GM12878 (cell line): ENCODE measurements around the gene RSRC1. TPM values are rescaled to one million over a fixed set of nuclear protein-coding genes. Genes with fewer than 3 reads are reported as not detected.

Source experiments
- ATAC-seq: fragments of 200-7000 bp; cut with Tn5 transposase; 3 replicates; pipeline ENCODE4 v1.9.1; 2020; ENCODE audit warnings: mild to moderate bottlenecking, moderate library complexity
- BruUV-seq: library from RNA; stranded (reverse); fragments of 400-500 nt; replicated peaks from 2 replicates; lab custom pipeline; 2021; lab: Mats Ljungman, UMichigan
- CTCF ChIA-PET: fragments of 300-600 bp; sonication (Branson Sonifier 250); formaldehyde crosslinking; extraction: SDS; loops from one replicate; lab custom pipeline; 2021; ENCODE audit warnings: inconsistent platforms; lab: Yijun Ruan, JAX
- POLR2A ChIA-PET: fragments of 350-600 bp; formaldehyde crosslinking; extraction: SDS; loops from one replicate; lab custom pipeline; 2021; ENCODE audit warnings: inconsistent platforms; lab: Charles Lee
- RAD21 ChIA-PET: fragments of 300-600 bp; sonication (Branson Sonifier 250); formaldehyde crosslinking; loops from one replicate; lab custom pipeline; 2023; ENCODE audit warnings: antibody characterized with exemption; ENCODE audit not compliant: unreplicated experiment; lab: Charles Lee
- SMC1A ChIA-PET: fragments of 300-600 bp; sonication (Branson Sonifier 250); formaldehyde crosslinking; loops from one replicate; lab custom pipeline; 2023; ENCODE audit not compliant: unreplicated experiment, uncharacterized antibody; lab: Charles Lee
- DNase-seq: peaks from one replicate; pipeline ENCODE4 v3.0.0-alpha.2; 2011; ENCODE audit warnings: low read depth, low spot score
- FAIRE-seq: peaks from 3 replicates; lab custom pipeline; 2011; peaks lifted over from hg19 to GRCh38; lab: Jason Lieb, UNC
- H2AFZ ChIP-seq: 2 replicates; pipeline ENCODE4 v1.6.0; 2011; ENCODE audit warnings: low read depth, low read length, control low read depth; ENCODE audit not compliant: control insufficient read depth
- H3K27ac ChIP-seq: 2 replicates; pipeline ENCODE4 v1.5.1; 2011; ENCODE audit warnings: control low read depth; ENCODE audit not compliant: control insufficient read depth, insufficient read depth
- H3K27me3 ChIP-seq, 2 experiments: replicated peaks in 1 of 2; 2 replicates each; pipeline versions ENCODE4 v1.6.0 to v1.6.1; 2011; ENCODE audit warnings: low read length in 1 of 2; ENCODE audit not compliant: control insufficient read depth in 2 of 2, insufficient read depth in 2 of 2
- H3K36me3 ChIP-seq, 2 experiments: 2 replicates each; pipeline ENCODE4 v1.5.1; 2011; ENCODE audit warnings: low read length in 1 of 2; ENCODE audit not compliant: control insufficient read depth in 2 of 2, insufficient read depth in 2 of 2
- H3K4me1 ChIP-seq: 2 replicates; pipeline ENCODE4 v1.6.1; 2011; ENCODE audit warnings: mild to moderate bottlenecking, low read length, moderate library complexity, mixed read lengths; ENCODE audit not compliant: control insufficient read depth, insufficient read depth
- H3K4me2 ChIP-seq: 2 replicates; pipeline ENCODE4 v1.6.0; 2011; ENCODE audit warnings: control low read depth; ENCODE audit not compliant: control insufficient read depth, insufficient read depth
- H3K4me3 ChIP-seq: fragments of 200-600 bp; sonication (generic); 2 replicates; pipeline ENCODE4 v1.5.1; 2016
- H3K79me2 ChIP-seq: 2 replicates; pipeline ENCODE4 v1.6.0; 2011; ENCODE audit warnings: low read length; ENCODE audit not compliant: control insufficient read depth, insufficient read depth
- H3K9ac ChIP-seq: 2 replicates; pipeline ENCODE4 v1.8.0; 2011; ENCODE audit warnings: low read length, control low read depth, mixed read lengths; ENCODE audit not compliant: control insufficient read depth, insufficient read depth
- H3K9me3 ChIP-seq: replicated peaks from 3 replicates; pipeline ENCODE4 v1.5.1; 2011; ENCODE audit warnings: mild to moderate bottlenecking, low read length; ENCODE audit not compliant: control insufficient read depth, insufficient read depth
- H4K20me1 ChIP-seq: 2 replicates; pipeline ENCODE4 v1.6.0; 2011; ENCODE audit not compliant: control insufficient read depth, insufficient read depth
- CHD1 ChIP-seq: IDR thresholded peaks from 2 replicates; pipeline ENCODE4 v1.6.1; 2012; ENCODE audit warnings: low read depth, low read length, improper control_type of control experiment
- HSF1 ChIP-seq: fragments of 150-350 bp; IDR thresholded peaks from 2 replicates; pipeline ENCODE4 v1.6.1; 2014; ENCODE audit warnings: mild to moderate bottlenecking, low read depth, low read length
- IRF4 ChIP-seq: IDR thresholded peaks from 2 replicates; pipeline ENCODE4 v1.6.1; 2011; ENCODE audit warnings: low read depth, low read length
- NRF1 ChIP-seq: conservative IDR thresholded peaks from 2 replicates; pipeline ENCODE4 v1.6.1; 2011; ENCODE audit warnings: mild to moderate bottlenecking, low read depth, low read length, improper control_type of control experiment
- RAD21 ChIP-seq: IDR thresholded peaks from 2 replicates; pipeline ENCODE4 v1.6.1; 2011; ENCODE audit warnings: mild to moderate bottlenecking, low read depth, low read length, moderate library complexity; ENCODE audit not compliant: insufficient read depth
- RELA ChIP-seq: fragments of 450-650 bp; IDR thresholded peaks from 2 replicates; pipeline ENCODE4 v1.8.0; 2014; ENCODE audit warnings: borderline replicate concordance; ENCODE audit not compliant: partially characterized antibody
- RUNX3 ChIP-seq: IDR thresholded peaks from 2 replicates; pipeline ENCODE4 v1.6.1; 2012; ENCODE audit warnings: low read length, inconsistent platforms
- SIN3A ChIP-seq: IDR thresholded peaks from 2 replicates; pipeline ENCODE4 v1.6.1; 2012; ENCODE audit warnings: low read depth, low read length, improper control_type of control experiment
- SMARCA5 ChIP-seq: fragments of 450-650 bp; IDR thresholded peaks from 2 replicates; pipeline ENCODE4 v1.6.1; 2017; ENCODE audit warnings: mild to moderate bottlenecking
- TARDBP ChIP-seq: IDR thresholded peaks from 2 replicates; pipeline ENCODE4 v1.6.1; 2016; ENCODE audit warnings: borderline replicate concordance
- TCF7 ChIP-seq: IDR thresholded peaks from 2 replicates; pipeline ENCODE4 v1.6.1; 2014; ENCODE audit warnings: antibody characterized with exemption, borderline replicate concordance
- WGBS: methylation state at CpG from one replicate; pipeline ENCODE4 v1.1.6; 2016; ENCODE audit warnings: low lambda C conversion rate; ENCODE audit not compliant: insufficient replicate concordance, insufficient coverage; ENCODE audit errors: missing lambda C conversion rate; 5-methylcytosine and 5-hydroxymethylcytosine counted together
- in situ Hi-C: fragments of 300-500 bp; cut with MboI; formaldehyde crosslinking; loops from 9 replicates; pipeline ENCODE4 v1.14.3; 2018; ENCODE audit warnings: mixed read lengths
- intact Hi-C: fragments of 100-400 bp; cut with micrococcal nuclease; formaldehyde crosslinking; loops from one replicate; pipeline ENCODE4 v1.14.2; 2022; ENCODE audit not compliant: unreplicated experiment
- polyA plus RNA-seq, 11 experiments: library from polyadenylated mRNA; depleted of rRNA in 4 of 11; unstranded in 6 of 11; stranded (reverse) in 5 of 11; fragments of >200 nt; fragmentation: Nextera tagmentation in 4 of 11; fragmentation: Illumina TruSeq in 1 of 11; extraction: Ambion mirVana in 4 of 11; extraction: Trizol in 1 of 11; gene quantifications; 1 replicate in 1 of 11; 2 replicates in 10 of 11; pipeline versions ENCODE4 v1.2.1 to v1.2.3, GENCODE V29; 2011 to 2016; ENCODE audit warnings: inconsistent platforms in 2 of 11, missing spikeins in 2 of 11, low read depth in 1 of 11
- total RNA-seq, 4 experiments: library from RNA; depleted of rRNA in 3 of 4; stranded (reverse); fragments of >200 nt in 3 of 4; fragmentation: Illumina TruSeq in 1 of 4; extraction: Trizol in 1 of 4; gene quantifications; 2 replicates each; pipeline versions ENCODE4 v1.2.1 to v1.2.3, GENCODE V29; 2013 to 2021
- TF ChIP-seq, protein P1 (sequence below): fragments of 450-650 bp; IDR thresholded peaks from 2 replicates; pipeline ENCODE4 v1.6.1; 2017; ENCODE audit warnings: low read depth, mild to moderate bottlenecking, moderate library complexity
- TF ChIP-seq, protein P2 (sequence below): IDR thresholded peaks from 2 replicates; pipeline ENCODE4 v1.6.1; 2012; ENCODE audit warnings: low read depth, low read length, improper control_type of control experiment
- TF ChIP-seq, protein P3 (sequence below): fragments of 450-650 bp; formaldehyde crosslinking; IDR thresholded peaks from 2 replicates; pipeline ENCODE4 v1.4.0; 2020; ENCODE audit warnings: mild to moderate bottlenecking, moderate library complexity
- TF ChIP-seq, protein P4 (sequence below): IDR thresholded peaks from 2 replicates; pipeline ENCODE4 v1.6.1; 2012; ENCODE audit warnings: low read depth, low read length, improper control_type of control experiment
- TF ChIP-seq, protein P5 (sequence below): IDR thresholded peaks from 2 replicates; pipeline ENCODE4 v1.6.1; 2011; ENCODE audit warnings: borderline replicate concordance, low read depth, mild to moderate bottlenecking, moderate library complexity, mixed read lengths, low read length; ENCODE audit not compliant: insufficient read depth; ENCODE audit errors: extremely low read length

Gene RSRC1
- total and polyA plus RNA-seq, 10 of the 15 experiments (the other 5 are each of a cell fraction or from before 2014, with no cell fraction given), result 16.4 to 85.9 (median 42.0) TPM

DNA sequence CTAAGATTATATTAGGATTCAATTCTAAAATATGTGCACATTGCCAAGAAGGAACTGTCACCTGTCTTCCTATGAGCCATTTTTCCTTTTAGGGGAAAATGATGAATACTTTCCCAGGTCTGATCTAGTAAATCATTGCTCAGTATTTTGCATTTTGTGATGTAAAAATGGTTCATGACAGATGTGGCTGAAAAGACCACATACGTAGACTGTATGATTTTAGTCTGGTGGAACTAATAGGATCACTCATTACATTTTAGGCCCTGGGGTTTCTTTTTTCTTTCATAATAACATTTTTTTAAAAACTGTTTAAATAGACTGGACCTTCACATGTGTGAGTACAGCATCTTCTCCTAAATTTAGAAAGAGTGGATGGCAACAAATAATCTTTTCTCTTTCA, 259.4 kb downstream of the RSRC1 start:
- Histone ChIP-seq H3K4me3 (no peak overlapping the region), H3K4me2 (no peak overlapping the region), H3K4me1 (no peaks in the 10 kb centered on the region), H4K20me1 (no peaks in the 10 kb centered on the region), H3K79me2 (no peaks in the 10 kb centered on the region), H3K36me3 (no peaks in the 10 kb centered on the region), H3K9ac (no peak overlapping the region), H3K27ac (no peak overlapping the region), H3K9me3 (no peaks in the 10 kb centered on the region; the same call in 2 of the 3 replicates), H2AFZ (no peak overlapping the region), H3K27me3 (no peaks in the 10 kb centered on the region)
- intact Hi-C loops, result no loop called here
- ChIA-PET CTCF (interaction anchor here (0.6 kb wide), 1 partner anchor 15 kb away, joined by 3 read pairs; no protein-coding TSS in a partner anchor), POLR2A (no interaction called here), RAD21 (no interaction called here), SMC1A (interaction anchor here (1.0 to 3.0 kb wide), 2 partner anchors 13 kb away, joined by 3 to 12 read pairs; no protein-coding TSS in a partner anchor)
- no peak for FAIRE-seq
- ATAC-seq, result peak; percentile 72
- WGBS, result 88% methylated on average over 1 of the region's 1 CpG
- in situ Hi-C loops, result no loop called here
- no peak for DNase-seq
- BruUV-seq, result no TSS peak
- TF ChIP-seq NRF1, result no peak
- TF ChIP-seq RAD21, result no peak
- TF ChIP-seq, protein P1, sequence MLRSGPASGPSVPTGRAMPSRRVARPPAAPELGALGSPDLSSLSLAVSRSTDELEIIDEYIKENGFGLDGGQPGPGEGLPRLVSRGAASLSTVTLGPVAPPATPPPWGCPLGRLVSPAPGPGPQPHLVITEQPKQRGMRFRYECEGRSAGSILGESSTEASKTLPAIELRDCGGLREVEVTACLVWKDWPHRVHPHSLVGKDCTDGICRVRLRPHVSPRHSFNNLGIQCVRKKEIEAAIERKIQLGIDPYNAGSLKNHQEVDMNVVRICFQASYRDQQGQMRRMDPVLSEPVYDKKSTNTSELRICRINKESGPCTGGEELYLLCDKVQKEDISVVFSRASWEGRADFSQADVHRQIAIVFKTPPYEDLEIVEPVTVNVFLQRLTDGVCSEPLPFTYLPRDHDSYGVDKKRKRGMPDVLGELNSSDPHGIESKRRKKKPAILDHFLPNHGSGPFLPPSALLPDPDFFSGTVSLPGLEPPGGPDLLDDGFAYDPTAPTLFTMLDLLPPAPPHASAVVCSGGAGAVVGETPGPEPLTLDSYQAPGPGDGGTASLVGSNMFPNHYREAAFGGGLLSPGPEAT, result no peak
- TF ChIP-seq RUNX3, result no peak
- TF ChIP-seq, protein P2, sequence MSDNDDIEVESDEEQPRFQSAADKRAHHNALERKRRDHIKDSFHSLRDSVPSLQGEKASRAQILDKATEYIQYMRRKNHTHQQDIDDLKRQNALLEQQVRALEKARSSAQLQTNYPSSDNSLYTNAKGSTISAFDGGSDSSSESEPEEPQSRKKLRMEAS, result no peak
- TF ChIP-seq, protein P3, sequence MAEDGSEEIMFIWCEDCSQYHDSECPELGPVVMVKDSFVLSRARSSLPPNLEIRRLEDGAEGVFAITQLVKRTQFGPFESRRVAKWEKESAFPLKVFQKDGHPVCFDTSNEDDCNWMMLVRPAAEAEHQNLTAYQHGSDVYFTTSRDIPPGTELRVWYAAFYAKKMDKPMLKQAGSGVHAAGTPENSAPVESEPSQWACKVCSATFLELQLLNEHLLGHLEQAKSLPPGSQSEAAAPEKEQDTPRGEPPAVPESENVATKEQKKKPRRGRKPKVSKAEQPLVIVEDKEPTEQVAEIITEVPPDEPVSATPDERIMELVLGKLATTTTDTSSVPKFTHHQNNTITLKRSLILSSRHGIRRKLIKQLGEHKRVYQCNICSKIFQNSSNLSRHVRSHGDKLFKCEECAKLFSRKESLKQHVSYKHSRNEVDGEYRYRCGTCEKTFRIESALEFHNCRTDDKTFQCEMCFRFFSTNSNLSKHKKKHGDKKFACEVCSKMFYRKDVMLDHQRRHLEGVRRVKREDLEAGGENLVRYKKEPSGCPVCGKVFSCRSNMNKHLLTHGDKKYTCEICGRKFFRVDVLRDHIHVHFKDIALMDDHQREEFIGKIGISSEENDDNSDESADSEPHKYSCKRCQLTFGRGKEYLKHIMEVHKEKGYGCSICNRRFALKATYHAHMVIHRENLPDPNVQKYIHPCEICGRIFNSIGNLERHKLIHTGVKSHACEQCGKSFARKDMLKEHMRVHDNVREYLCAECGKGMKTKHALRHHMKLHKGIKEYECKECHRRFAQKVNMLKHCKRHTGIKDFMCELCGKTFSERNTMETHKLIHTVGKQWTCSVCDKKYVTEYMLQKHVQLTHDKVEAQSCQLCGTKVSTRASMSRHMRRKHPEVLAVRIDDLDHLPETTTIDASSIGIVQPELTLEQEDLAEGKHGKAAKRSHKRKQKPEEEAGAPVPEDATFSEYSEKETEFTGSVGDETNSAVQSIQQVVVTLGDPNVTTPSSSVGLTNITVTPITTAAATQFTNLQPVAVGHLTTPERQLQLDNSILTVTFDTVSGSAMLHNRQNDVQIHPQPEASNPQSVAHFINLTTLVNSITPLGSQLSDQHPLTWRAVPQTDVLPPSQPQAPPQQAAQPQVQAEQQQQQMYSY (CRISPR knock-in tag), result no peak
- no peak for TF ChIP-seq TCF7
- TF ChIP-seq, protein P4, sequence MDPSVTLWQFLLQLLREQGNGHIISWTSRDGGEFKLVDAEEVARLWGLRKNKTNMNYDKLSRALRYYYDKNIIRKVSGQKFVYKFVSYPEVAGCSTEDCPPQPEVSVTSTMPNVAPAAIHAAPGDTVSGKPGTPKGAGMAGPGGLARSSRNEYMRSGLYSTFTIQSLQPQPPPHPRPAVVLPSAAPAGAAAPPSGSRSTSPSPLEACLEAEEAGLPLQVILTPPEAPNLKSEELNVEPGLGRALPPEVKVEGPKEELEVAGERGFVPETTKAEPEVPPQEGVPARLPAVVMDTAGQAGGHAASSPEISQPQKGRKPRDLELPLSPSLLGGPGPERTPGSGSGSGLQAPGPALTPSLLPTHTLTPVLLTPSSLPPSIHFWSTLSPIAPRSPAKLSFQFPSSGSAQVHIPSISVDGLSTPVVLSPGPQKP, result no peak
- TF ChIP-seq SIN3A, result no peak
- TF ChIP-seq TARDBP, result no peak
- TF ChIP-seq RELA, result no peak
- no peak for TF ChIP-seq SMARCA5
- TF ChIP-seq HSF1, result no peak
- TF ChIP-seq, protein P5, sequence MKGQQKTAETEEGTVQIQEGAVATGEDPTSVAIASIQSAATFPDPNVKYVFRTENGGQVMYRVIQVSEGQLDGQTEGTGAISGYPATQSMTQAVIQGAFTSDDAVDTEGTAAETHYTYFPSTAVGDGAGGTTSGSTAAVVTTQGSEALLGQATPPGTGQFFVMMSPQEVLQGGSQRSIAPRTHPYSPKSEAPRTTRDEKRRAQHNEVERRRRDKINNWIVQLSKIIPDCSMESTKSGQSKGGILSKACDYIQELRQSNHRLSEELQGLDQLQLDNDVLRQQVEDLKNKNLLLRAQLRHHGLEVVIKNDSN, result no peak
- no peak for TF ChIP-seq IRF4
- no peak for TF ChIP-seq CHD1
